ENCODE measurements around the gene SERPINF2.
"Not testable (repeated sequence)": the region's sequence is repeated elsewhere in the genome, so short reads cannot be mapped to it uniquely, and the experiment has no call there.

SERPINF2 gene

GRCh38 chr17:1736348-1737281 is 6.1 kb upstream of the SERPINF2 start:
- no peak for DNase-seq

DNA sequence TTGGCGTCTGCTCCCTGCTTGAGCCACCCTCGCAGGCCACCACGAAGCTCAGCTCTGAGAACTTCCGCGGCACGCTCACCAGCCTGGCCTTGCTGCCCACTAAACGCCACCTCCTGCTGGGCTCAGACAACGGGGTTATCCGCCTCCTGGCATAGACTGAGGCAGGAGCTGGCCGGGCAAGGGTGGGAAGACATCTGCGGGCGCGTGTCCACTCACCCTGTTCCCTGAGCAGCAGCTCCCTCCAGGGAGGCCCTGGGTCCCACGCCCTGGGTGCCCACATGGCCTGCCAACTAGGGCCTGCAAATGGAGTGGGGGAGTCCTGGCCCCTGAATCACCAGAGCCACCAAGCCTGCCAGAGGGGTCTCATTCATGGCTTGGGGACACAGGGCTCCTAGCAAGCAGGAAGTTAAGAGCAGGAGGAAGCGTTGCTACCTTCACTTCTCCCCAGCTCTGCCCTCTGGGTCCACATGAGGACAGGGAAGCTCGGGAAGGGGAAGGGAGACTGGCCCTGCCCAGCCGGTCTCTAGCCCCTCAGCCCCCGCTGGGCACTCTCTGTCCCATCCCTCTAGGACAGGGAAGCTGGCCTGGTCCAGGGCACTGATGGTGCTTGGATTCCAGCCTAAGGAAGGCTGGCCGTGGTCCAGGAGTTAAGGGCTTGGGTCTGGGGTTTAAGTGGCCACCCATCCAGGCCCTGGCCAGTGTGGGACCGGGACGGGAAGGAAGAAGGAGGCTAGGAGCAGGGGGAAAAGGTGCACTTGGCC is 5.0 kb upstream of the SERPINF2 start:
- no peak for DNase-seq

DNA sequence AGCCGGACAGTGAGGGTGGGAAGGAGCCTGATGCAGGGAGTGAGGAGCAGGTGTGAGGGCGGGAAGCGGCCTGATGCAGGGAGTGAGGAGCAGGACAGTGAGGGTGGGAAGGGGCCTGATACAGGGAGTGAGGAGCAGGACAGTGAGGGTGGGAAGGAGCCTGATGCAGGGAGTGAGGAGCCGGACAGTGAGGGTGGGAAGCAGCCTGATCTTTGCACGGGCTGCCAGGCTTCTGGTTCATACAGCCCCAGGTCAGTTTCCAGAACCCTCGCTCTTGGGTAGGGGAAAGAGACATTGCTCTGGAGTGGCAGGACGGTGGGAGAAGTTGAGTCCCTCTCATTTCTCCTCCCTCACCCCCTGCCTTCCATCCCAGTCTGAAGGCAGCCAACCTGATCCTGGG is 772 bp upstream of the SERPINF2 start:
- DNase-seq, result not testable (repeated sequence)

DNA sequence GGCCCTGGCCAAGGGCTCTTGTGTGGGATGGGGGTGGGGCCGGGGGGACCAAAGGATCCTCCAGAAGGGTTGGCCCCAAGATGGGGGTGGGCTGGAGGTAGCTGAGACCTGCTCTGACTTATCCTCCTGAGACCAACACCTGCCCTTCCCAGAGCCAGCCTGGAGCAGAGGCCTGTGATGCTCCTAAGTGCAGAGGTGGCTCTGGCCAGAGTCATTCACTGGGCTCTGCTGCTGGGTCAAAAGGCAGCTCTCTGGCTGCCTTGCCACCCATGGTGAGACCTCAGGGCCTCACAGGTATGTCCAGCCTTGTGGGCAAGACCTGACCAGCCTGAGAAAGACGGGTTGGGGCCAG is 393 bp downstream of the SERPINF2 start:
- DNase-seq, result no peak

DNA sequence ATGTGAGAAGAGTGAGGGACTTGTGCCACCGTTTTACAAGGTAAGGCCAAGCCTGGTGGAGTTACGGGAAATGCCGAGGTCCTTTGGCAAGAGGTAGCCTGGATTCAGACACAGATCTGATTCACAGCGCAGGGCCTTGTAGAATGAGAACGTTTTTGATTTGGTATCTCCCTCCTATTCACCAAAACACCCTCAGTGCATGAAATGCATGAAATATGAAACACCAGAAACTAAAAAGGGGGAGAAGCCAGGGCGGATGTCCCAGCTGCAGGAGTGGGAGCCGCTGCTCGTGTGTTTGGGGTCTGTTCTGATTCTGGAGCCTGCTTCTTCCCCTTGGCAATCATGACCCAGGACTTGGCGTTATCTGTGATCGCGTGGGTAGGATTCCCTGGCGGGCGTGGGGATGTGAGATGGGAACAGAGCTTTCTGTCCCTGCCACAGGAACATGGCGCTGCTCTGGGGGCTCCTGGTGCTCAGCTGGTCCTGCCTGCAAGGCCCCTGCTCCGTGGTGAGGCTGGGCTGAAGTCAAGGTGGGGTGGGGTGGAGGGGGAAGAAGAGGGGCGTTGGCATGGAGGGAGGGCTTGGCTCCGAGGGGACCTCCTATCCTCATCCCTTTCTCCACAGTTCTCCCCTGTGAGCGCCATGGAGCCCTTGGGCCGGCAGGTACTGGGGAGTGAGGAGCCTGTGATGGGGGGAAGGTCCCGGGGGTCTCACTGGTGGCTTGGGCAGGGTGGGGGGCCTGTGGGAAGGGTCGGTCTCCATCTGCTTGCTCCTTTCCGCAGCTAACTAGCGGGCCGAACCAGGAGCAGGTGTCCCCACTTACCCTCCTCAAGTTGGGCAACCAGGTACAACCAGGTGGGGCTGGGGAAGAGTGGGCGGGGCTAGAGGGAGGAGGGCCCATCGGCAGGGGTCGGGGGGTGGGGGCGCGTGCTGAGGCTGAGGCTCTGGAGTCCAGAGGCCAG is 2.2 kb downstream of the SERPINF2 start:
- no peak for DNase-seq

DNA sequence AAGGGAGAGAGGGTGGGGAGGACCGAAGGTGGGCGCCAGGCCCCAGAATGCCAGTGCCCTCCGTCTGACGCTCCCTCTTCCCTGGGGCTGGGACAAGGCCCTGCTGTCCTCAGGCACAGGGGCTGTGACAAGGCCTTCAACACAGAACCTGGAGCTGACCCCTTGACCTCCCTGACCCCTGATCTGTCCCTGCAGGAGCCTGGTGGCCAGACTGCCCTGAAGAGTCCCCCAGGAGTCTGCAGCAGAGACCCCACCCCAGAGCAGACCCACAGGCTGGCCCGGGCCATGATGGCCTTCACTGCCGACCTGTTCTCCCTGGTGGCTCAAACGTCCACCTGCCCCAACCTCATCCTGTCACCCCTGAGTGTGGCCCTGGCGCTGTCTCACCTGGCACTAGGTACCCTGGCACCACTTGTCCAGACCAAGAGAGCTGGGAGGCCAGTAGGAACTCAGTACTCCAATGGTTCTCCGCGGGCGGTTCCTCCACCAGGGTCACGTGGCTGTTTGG is 2.9 kb downstream of the SERPINF2 start:
- no peak for DNase-seq

- no peak for DNase-seq
Observed at GRCh38 chr17:1746975-1747543, 4.4 kb downstream of the SERPINF2 start.

GRCh38 chr17:1750628-1751027 is 8.0 kb downstream of the SERPINF2 start:
- no peak for DNase-seq

DNA sequence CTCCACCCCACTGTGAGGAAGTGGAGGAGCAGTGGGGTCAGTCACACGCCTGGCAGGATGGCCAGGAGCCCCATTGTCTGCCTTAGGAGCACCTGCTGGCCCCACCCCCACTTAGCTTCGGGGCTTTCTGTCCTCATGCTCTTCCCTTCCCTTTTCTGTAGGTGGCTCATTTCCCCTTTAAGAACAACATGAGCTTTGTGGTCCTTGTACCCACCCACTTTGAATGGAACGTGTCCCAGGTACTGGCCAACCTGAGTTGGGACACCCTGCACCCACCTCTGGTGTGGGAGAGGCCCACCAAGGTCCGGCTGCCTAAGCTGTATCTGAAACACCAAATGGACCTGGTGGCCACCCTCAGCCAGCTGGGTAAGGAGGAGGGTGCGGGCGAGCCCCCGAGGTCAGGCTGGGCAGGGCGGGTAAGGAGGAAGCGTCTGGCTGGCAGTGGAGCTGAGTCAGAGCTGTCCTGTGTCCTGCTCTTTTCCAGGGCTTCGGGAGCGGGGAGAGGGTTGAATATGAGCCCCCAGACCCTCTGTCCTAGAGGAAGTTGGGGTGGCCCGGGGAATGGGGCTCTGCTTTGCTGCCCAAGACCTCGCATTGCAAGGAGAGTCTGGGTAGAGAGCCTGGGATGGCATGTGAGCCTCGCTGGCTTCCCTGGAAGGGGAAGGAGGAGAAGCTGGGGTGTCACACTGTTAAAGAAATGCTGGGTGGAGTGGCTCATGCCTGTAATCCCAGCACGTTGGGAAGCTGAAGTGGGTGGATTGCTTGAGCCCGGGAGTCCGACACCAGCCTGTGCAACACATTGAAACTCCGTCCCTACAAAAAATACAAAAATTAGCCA is 10.0 kb downstream of the SERPINF2 start:
- no peak for DNase-seq

DNA sequence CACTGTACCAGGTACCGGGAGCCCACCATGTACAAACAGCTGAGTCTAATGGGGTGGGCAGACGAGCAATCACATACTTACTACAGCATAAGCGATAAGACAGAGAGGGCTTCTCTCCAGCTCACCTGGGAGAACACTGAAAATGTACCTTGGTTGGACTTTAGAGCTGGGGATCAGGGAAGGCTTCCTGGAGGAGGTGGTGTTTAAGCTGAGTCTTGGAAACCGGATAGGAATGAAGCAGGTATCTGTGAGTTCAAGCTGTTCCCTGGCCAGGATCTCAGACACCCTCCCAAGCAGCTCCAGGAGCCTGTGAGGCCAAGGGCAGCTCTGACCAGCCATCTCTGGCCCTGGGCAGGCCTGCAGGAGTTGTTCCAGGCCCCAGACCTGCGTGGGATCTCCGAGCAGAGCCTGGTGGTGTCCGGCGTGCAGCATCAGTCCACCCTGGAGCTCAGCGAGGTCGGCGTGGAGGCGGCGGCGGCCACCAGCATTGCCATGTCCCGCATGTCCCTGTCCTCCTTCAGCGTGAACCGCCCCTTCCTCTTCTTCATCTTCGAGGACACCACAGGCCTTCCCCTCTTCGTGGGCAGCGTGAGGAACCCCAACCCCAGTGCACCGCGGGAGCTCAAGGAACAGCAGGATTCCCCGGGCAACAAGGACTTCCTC is 11.2 kb downstream of the SERPINF2 start:
- no peak for DNase-seq

- no peak for DNase-seq
Observed at GRCh38 chr17:1754430-1755112, 11.9 kb downstream of the SERPINF2 start.

DNA sequence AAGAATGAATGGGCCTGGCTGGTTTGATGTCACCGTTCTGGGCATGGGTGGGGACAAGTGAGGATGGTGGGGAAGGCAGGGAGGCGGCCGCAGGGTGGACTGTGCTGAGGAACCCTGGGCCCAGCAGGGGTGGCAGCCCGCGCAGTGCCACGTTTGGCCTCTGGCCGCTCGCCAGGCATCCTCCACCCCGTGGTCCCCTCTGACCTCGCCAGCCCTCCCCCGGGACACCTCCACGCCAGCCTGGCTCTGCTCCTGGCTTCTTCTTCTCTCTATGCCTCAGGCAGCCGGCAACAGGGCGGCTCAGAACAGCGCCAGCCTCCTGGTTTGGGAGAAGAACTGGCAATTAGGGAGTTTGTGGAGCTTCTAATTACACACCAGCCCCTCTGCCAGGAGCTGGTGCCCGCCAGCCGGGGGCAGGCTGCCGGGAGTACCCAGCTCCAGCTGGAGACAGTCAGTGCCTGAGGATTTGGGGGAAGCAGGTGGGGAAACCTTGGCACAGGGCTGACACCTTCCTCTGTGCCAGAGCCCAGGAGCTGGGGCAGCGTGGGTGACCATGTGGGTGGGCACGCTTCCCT is 12.7 kb downstream of the SERPINF2 start:
- DNase-seq, result no peak

GRCh38 chr17:1755827-1756262 is 13.2 kb downstream of the SERPINF2 start:
- no peak for DNase-seq

GRCh38 chr17:1758807-1759206 is 16.1 kb downstream of the SERPINF2 start:
- no peak for DNase-seq

- DNase-seq, result no peak
Observed at GRCh38 chr17:1759529-1759928, 16.9 kb downstream of the SERPINF2 start.

DNA sequence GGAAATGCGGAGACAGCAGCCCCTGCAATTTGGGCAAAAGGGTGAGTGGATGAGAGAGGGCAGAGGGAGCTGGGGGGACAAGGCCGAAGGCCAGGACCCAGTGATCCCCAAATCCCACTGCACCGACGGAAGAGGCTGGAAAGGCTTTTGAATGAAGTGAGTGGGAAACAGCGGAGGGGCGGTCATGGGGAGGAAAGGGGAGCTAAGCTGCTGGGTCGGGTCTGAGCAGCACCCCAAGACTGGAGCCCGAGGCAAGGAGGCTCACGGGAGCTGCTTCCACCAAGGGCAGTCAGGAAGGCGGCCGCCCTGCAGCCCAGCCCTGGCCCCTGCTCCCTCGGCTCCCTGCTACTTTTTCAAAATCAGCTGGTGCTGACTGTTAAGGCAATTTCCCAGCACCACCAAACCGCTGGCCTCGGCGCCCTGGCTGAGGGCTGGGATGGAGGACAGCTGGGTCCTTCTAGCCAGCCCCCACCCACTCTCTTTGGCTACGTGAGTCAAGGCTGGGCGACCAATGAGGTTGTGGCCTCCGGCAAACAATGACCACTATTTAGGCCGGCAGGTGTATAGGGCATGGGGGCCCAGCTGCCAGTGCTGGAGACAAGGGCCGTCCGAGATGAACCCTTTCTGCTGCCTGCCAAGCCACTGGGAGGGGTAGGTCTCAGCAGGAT is 19.7 kb downstream of the SERPINF2 start:
- DNase-seq, result no peak

- DNase-seq, result no peak
Observed at GRCh38 chr17:1762901-1763898, 20.5 kb downstream of the SERPINF2 start.

GRCh38 chr17:1764284-1764683 is 21.6 kb downstream of the SERPINF2 start:
- peak; percentile 47 for DNase-seq
